K562 (cell line): ENCODE measurements around the gene ALS2CL. TPM values are rescaled to one million over a fixed set of nuclear protein-coding genes. Genes with fewer than 3 reads are reported as not detected.
A peak's percentile ranks its signal among the peaks of the same experiment; 100 is the strongest.

Experiments used
- ATF6 ChIP-seq: sonication (generic); formaldehyde crosslinking; IDR thresholded peaks from 2 replicates; pipeline ENCODE4 v1.4.0; 2020; ENCODE audit warnings: mild to moderate bottlenecking, missing genetic modification reagents
- CHCHD3 ChIP-seq: fragments of 250-450 bp; sonication (Bioruptor Pico); IDR thresholded peaks from 2 replicates; pipeline ENCODE4 v2.1.2; 2022; ENCODE audit warnings: mild to moderate bottlenecking
- CREM ChIP-seq: IDR thresholded peaks from 2 replicates; pipeline ENCODE4 v1.6.1; 2014; ENCODE audit warnings: antibody characterized with exemption, low read depth
- FOXM1 ChIP-seq, 2 experiments: fragments of 450-650 bp in 1 of 2; sonication (generic) in 1 of 2; formaldehyde crosslinking in 1 of 2; IDR thresholded peaks; 2 replicates each; pipeline versions ENCODE4 v1.6.1 to v1.9.0; 2017 to 2022; ENCODE audit warnings: low read depth in 2 of 2, mild to moderate bottlenecking in 2 of 2, missing genetic modification reagents in 1 of 2, moderate library complexity in 1 of 2
- IRF2 ChIP-seq: sonication (generic); formaldehyde crosslinking; IDR thresholded peaks from 2 replicates; pipeline ENCODE4 v1.8.1; 2022; ENCODE audit warnings: mild to moderate bottlenecking, missing genetic modification reagents
- MTA2 ChIP-seq: fragments of 450-650 bp; IDR thresholded peaks from 2 replicates; pipeline ENCODE4 v1.6.1; 2016; ENCODE audit warnings: low read depth
- NR1H2 ChIP-seq: sonication (generic); formaldehyde crosslinking; IDR thresholded peaks from 2 replicates; pipeline ENCODE4 v1.4.0; 2020; ENCODE audit warnings: mild to moderate bottlenecking, missing genetic modification reagents
- PPARD ChIP-seq: fragments of 250-450 bp; sonication (Bioruptor Pico); IDR thresholded peaks from 2 replicates; pipeline ENCODE4 v1.8.0; 2022; ENCODE audit warnings: inconsistent platforms, mild to moderate bottlenecking, moderate library complexity
- SMAD1 ChIP-seq: fragments of 150-350 bp; IDR thresholded peaks from 2 replicates; pipeline ENCODE4 v1.6.1; 2014; ENCODE audit warnings: low read length, low read depth; ENCODE audit not compliant: partially characterized antibody
- SMAD3 ChIP-seq: fragments of 450-650 bp; formaldehyde crosslinking; conservative IDR thresholded peaks from 2 replicates; pipeline ENCODE4 v1.4.0; 2020; ENCODE audit warnings: mild to moderate bottlenecking
- SP1 ChIP-seq: sonication (generic); formaldehyde crosslinking; IDR thresholded peaks from 2 replicates; pipeline ENCODE4 v1.8.1; 2022; ENCODE audit warnings: mild to moderate bottlenecking, missing genetic modification reagents
- TGIF2 ChIP-seq: sonication (generic); formaldehyde crosslinking; IDR thresholded peaks from 2 replicates; pipeline ENCODE4 v1.8.1; 2022; ENCODE audit warnings: mild to moderate bottlenecking, missing genetic modification reagents, moderate library complexity
- TRIM24 ChIP-seq, 2 experiments: fragments of 450-650 bp; IDR thresholded peaks; 2 replicates each; pipeline ENCODE4 v1.6.1; 2016
- ZBTB1 ChIP-seq: sonication (generic); formaldehyde crosslinking; IDR thresholded peaks from 2 replicates; pipeline ENCODE4 v1.8.1; 2023; ENCODE audit warnings: missing genetic modification reagents, low read depth, mild to moderate bottlenecking, borderline replicate concordance
- ZNF785 ChIP-seq: fragments of 250-450 bp; sonication (Bioruptor Pico); IDR thresholded peaks from 2 replicates; pipeline ENCODE4 v1.4.0; 2020; ENCODE audit warnings: mild to moderate bottlenecking
- polyA plus RNA-seq, 8 experiments: library from polyadenylated mRNA; depleted of rRNA in 4 of 8; stranded (reverse) in 5 of 8; unstranded in 3 of 8; fragments of >200 nt; fragmentation: Nextera tagmentation in 2 of 8; fragmentation: Illumina TruSeq in 1 of 8; extraction: Ambion mirVana in 2 of 8; extraction: Trizol in 1 of 8; gene quantifications; 2 replicates each; pipeline versions ENCODE4 v1.2.1 to v1.2.3, GENCODE V29; 2011 to 2014; ENCODE audit warnings: inconsistent platforms in 1 of 8, missing spikeins in 1 of 8
- total RNA-seq, 7 experiments: library from RNA; depleted of rRNA in 6 of 7; stranded (reverse); fragments of >200 nt in 6 of 7; fragmentation: Illumina TruSeq in 2 of 7; extraction: Trizol in 2 of 7; gene quantifications; 2 replicates each; pipeline versions ENCODE4 v1.2.1 to v1.2.3, GENCODE V29; 2011 to 2021; ENCODE audit warnings: low replicate concordance in 1 of 7
- TF ChIP-seq, protein P1 (sequence below): fragments of 250-450 bp; sonication (Bioruptor Pico); IDR thresholded peaks from 2 replicates; pipeline ENCODE4 v1.4.0; 2020
- TF ChIP-seq, protein P2 (sequence below): fragments of 450-650 bp; IDR thresholded peaks from 2 replicates; pipeline ENCODE4 v1.6.1; 2014; ENCODE audit warnings: low read depth, mild to moderate bottlenecking, moderate library complexity, borderline replicate concordance

ALS2CL gene
- total and polyA plus RNA-seq, 9 of the 15 experiments (the other 6 are each of a cell fraction or from before 2014, with no cell fraction given), result 0.03 to 0.13 (median 0.05) TPM; not detected in 3

DNA sequence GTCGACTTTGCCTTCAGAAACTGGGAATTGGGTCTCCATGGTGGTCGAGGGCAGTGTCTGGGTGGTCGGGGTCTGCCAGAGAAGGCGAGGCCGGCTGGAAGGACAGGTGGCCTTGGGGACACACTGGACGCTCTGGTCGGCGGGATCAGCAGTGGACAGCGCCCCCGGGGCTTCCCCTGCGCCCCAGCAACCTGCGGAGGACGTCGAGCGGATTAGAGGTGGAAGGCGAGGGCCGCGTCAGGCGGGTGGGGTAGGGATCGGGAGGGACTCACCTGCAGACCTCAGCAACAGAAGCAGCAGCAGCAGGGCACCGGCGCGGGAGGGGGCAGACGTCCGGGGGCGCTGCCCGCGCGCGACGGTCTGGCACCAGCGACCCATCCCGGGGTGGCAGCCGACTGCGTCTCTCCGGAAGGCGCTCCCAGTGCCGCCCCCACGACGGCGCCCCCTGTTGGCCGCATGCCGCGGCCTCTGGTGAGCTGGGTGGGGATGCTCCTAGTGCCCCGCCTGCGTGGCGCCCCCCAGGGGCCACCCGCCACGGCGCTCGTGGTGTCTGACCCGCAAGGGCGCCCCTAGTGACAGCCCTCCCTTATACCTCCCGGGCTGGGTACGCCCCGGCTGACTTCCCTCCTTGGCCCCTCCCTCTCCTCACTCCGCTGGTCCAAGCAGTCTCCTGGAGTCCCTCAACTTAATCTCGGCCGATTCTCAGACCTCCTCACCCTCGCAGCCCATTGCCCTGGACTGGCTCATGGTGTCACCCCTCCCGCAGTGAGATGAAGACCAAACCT is 24.2 kb upstream of the ALS2CL start, which contains the start of gene PRSS50 (continued):
- TF ChIP-seq, protein P1, sequence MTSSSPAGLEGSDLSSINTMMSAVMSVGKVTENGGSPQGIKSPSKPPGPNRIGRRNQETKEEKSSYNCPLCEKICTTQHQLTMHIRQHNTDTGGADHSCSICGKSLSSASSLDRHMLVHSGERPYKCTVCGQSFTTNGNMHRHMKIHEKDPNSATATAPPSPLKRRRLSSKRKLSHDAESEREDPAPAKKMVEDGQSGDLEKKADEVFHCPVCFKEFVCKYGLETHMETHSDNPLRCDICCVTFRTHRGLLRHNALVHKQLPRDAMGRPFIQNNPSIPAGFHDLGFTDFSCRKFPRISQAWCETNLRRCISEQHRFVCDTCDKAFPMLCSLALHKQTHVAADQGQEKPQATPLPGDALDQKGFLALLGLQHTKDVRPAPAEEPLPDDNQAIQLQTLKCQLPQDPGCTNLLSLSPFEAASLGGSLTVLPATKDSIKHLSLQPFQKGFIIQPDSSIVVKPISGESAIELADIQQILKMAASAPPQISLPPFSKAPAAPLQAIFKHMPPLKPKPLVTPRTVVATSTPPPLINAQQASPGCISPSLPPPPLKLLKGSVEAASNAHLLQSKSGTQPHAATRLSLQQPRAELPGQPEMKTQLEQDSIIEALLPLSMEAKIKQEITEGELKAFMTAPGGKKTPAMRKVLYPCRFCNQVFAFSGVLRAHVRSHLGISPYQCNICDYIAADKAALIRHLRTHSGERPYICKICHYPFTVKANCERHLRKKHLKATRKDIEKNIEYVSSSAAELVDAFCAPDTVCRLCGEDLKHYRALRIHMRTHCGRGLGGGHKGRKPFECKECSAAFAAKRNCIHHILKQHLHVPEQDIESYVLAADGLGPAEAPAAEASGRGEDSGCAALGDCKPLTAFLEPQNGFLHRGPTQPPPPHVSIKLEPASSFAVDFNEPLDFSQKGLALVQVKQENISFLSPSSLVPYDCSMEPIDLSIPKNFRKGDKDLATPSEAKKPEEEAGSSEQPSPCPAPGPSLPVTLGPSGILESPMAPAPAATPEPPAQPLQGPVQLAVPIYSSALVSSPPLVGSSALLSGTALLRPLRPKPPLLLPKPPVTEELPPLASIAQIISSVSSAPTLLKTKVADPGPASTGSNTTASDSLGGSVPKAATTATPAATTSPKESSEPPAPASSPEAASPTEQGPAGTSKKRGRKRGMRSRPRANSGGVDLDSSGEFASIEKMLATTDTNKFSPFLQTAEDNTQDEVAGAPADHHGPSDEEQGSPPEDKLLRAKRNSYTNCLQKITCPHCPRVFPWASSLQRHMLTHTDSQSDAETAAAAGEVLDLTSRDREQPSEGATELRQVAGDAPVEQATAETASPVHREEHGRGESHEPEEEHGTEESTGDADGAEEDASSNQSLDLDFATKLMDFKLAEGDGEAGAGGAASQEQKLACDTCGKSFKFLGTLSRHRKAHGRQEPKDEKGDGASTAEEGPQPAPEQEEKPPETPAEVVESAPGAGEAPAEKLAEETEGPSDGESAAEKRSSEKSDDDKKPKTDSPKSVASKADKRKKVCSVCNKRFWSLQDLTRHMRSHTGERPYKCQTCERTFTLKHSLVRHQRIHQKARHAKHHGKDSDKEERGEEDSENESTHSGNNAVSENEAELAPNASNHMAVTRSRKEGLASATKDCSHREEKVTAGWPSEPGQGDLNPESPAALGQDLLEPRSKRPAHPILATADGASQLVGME (CRISPR knock-in tag), result no peak
- TF ChIP-seq MTA2 (no peak), FOXM1 (IDR thresholded peaks at IDR 0.05; ENCODE audit: low read depth) (no peak), FOXM1 (CRISPR knock-in tag; IDR thresholded peaks at IDR 0.05; ENCODE audit: low read depth) (0 out of 2 replicates have a peak, but pooled peaks have one; percentile 61), SMAD1 (no peak), SP1 (no peak), CHCHD3 (CRISPR knock-in tag) (no peak), NR1H2 (CRISPR knock-in tag) (no peak), TRIM24 (IDR thresholded peaks at IDR 0.05) (no peak), ZBTB1 (CRISPR knock-in tag) (no peak), ATF6 (CRISPR knock-in tag) (no peak), SMAD3 (no peak), TGIF2 (CRISPR knock-in tag) (no peak), ZNF785 (CRISPR knock-in tag) (no peak), IRF2 (CRISPR knock-in tag) (no peak), CREM (peak; percentile 23; the same call in 1 of the 2 replicates), PPARD (CRISPR knock-in tag) (no peak)
- TF ChIP-seq, protein P2, sequence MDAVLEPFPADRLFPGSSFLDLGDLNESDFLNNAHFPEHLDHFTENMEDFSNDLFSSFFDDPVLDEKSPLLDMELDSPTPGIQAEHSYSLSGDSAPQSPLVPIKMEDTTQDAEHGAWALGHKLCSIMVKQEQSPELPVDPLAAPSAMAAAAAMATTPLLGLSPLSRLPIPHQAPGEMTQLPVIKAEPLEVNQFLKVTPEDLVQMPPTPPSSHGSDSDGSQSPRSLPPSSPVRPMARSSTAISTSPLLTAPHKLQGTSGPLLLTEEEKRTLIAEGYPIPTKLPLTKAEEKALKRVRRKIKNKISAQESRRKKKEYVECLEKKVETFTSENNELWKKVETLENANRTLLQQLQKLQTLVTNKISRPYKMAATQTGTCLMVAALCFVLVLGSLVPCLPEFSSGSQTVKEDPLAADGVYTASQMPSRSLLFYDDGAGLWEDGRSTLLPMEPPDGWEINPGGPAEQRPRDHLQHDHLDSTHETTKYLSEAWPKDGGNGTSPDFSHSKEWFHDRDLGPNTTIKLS, result no peak
